ENCODE measurements around the gene LTBP4.

Gene LTBP4

GRCh38 chr19:40677156-40677555 is 76.0 kb downstream of the LTBP4 start:
- Histone ChIP-seq H3K9me3 (ENCODE audit: control insufficient read depth, low read length) (no peaks in the 10 kb centered on the region), H3K4me1 (ENCODE audit: control insufficient read depth, insufficient read depth, low read length) (no peaks in the 10 kb centered on the region), H3K27ac (ENCODE audit: insufficient read depth, low read depth, low read length, poor library complexity, severe bottlenecking) (no peak overlapping the region), H3K4me3 (ENCODE audit: insufficient read depth, low read depth, low read length) (no peak overlapping the region), H3K36me3 (ENCODE audit: control insufficient read depth, insufficient read depth, low read length) (peaks cover 15% of the 10 kb centered on the region), H3K27me3 (ENCODE audit: control insufficient read depth, insufficient read depth, low read length, poor library complexity, severe bottlenecking) (no peaks in the 10 kb centered on the region)
- WGBS, 2 experiments, result 96 to 97% methylated on average over 23 of the region's 23 CpGs

Measured in ectodermal cell (in vitro differentiated cells).